ENCODE measurements around the gene ERC2.

- TF ChIP-seq TAF1 (IDR thresholded peaks at IDR 0.05; ENCODE audit: low read depth, low read length), result no peak
- no peak for TF ChIP-seq POLR2A (IDR thresholded peaks at IDR 0.05; ENCODE audit: low read depth, low read length)
- TF ChIP-seq PAX5 (IDR thresholded peaks at IDR 0.05; ENCODE audit: insufficient read depth, low read length, severe bottlenecking), result no peak
- TF ChIP-seq POLR2AphosphoS5 (IDR thresholded peaks at IDR 0.05; ENCODE audit: low read depth, low read length), result no peak
- TF ChIP-seq SPI1 (IDR thresholded peaks at IDR 0.05; ENCODE audit: low read depth, low read length), result no peak
Observed at GRCh38 chr3:55518451-55518850, 949.8 kb downstream of the ERC2 start.
